MM.1S (cell line): Measurements from ENCODE around the gene SMPD3.

Experiments used
- DNase-seq: peaks from one replicate; pipeline ENCODE4 v3.0.0-alpha.2; 2015
- H2AFZ ChIP-seq: fragments of 300-600 bp; sonication (generic); 2 replicates; pipeline ENCODE4 v1.6.0; 2016; ENCODE audit warnings: antibody characterized with exemption, low read length
- H3F3A ChIP-seq: fragments of 300-600 bp; sonication (generic); 2 replicates; pipeline ENCODE4 v1.6.1; 2016; ENCODE audit warnings: mild to moderate bottlenecking, antibody characterized with exemption, low read length, moderate library complexity, mixed read lengths; ENCODE audit not compliant: insufficient read depth
- H3K27ac ChIP-seq: fragments of 300-600 bp; sonication (generic); 2 replicates; pipeline ENCODE4 v1.5.1; 2016; ENCODE audit warnings: mild to moderate bottlenecking, low read length
- H3K27me3 ChIP-seq: fragments of 300-600 bp; sonication (generic); replicated peaks from 2 replicates; pipeline ENCODE4 v1.6.0; 2016; ENCODE audit warnings: low read length; ENCODE audit not compliant: insufficient read depth
- H3K36me3 ChIP-seq: fragments of 300-600 bp; sonication (generic); replicated peaks from 2 replicates; pipeline ENCODE4 v1.6.1; 2016; ENCODE audit warnings: mild to moderate bottlenecking, low read length, mixed read lengths; ENCODE audit not compliant: insufficient read depth
- H3K4me1 ChIP-seq: fragments of 300-600 bp; sonication (generic); 2 replicates; pipeline ENCODE4 v1.6.1; 2016; ENCODE audit warnings: low read length, mixed read lengths
- H3K4me2 ChIP-seq: fragments of 300-600 bp; sonication (generic); 2 replicates; pipeline ENCODE4 v1.6.0; 2016; ENCODE audit warnings: low read depth, low read length
- H3K4me3 ChIP-seq: fragments of 300-600 bp; sonication (generic); 2 replicates; pipeline ENCODE4 v1.5.1; 2016; ENCODE audit warnings: low read length, mixed read lengths
- H3K79me2 ChIP-seq: fragments of 300-600 bp; sonication (generic); 2 replicates; pipeline ENCODE4 v1.6.1; 2016; ENCODE audit warnings: mixed run types, low read length, mixed read lengths
- H3K9ac ChIP-seq: fragments of 300-600 bp; sonication (generic); 2 replicates; pipeline ENCODE4 v1.6.1; 2016; ENCODE audit warnings: low read length, mixed read lengths
- H3K9me2 ChIP-seq: fragments of 300-600 bp; sonication (generic); replicated peaks from 2 replicates; pipeline ENCODE4 v1.6.1; 2016; ENCODE audit warnings: mild to moderate bottlenecking, low read length, mixed read lengths; ENCODE audit not compliant: insufficient read depth
- H3K9me3 ChIP-seq: fragments of 300-600 bp; sonication (generic); replicated peaks from 2 replicates; pipeline ENCODE4 v1.6.1; 2016; ENCODE audit warnings: mild to moderate bottlenecking, low read length, mixed read lengths; ENCODE audit not compliant: insufficient read depth
- H4K20me1 ChIP-seq: fragments of 300-600 bp; sonication (generic); 2 replicates; pipeline ENCODE4 v1.6.1; 2016; ENCODE audit warnings: mild to moderate bottlenecking, low read length, moderate library complexity, mixed read lengths; ENCODE audit not compliant: insufficient read depth
- CTCF ChIP-seq: fragments of 300-600 bp; sonication (generic); IDR thresholded peaks from 2 replicates; pipeline ENCODE4 v1.5.1; 2016; ENCODE audit warnings: antibody characterized with exemption, low read length, mixed read lengths
- EZH2 ChIP-seq: fragments of 300-600 bp; sonication (generic); optimal IDR thresholded peaks from 2 replicates; pipeline ENCODE3; 2017; ENCODE audit warnings: low read depth, mild to moderate bottlenecking, antibody characterized with exemption, low read length, mixed read lengths
- EZH2phosphoT487 ChIP-seq: fragments of 300-600 bp; sonication (generic); IDR thresholded peaks from 2 replicates; pipeline ENCODE4 v1.6.1; 2018; ENCODE audit warnings: antibody characterized with exemption, low read length

Gene SMPD3

GRCh38 chr16:68481636-68482035 is 33.3 kb upstream of the SMPD3 start:
- Histone ChIP-seq H3K27me3 (no peaks in the 10 kb centered on the region), H3K9me2 (no peaks in the 10 kb centered on the region), H4K20me1 (no peaks in the 10 kb centered on the region), H3K4me1 (peaks cover 18% of the 10 kb centered on the region), H3K4me3 (no peak overlapping the region), H3K4me2 (no peak overlapping the region), H3K79me2 (no peaks in the 10 kb centered on the region), H2AFZ (no peak overlapping the region), H3F3A (no peaks in the 10 kb centered on the region), H3K9ac (no peak overlapping the region), H3K9me3 (no peaks in the 10 kb centered on the region), H3K36me3 (no peaks in the 10 kb centered on the region), H3K27ac (no peak overlapping the region)
- TF ChIP-seq EZH2 = no peak
- TF ChIP-seq EZH2phosphoT487 = no peak
- TF ChIP-seq CTCF = no peak
- DNase-seq = no peak

- H2AFZ ChIP-seq = no peak overlapping the region
- H3K27me3 ChIP-seq = no peaks in the 10 kb centered on the region
- TF ChIP-seq CTCF (no peak), EZH2 (no peak), EZH2phosphoT487 (no peak)
- no peaks in the 10 kb centered on the region for H3K9me2 ChIP-seq
- H3K27ac ChIP-seq = no peak overlapping the region
- no peaks in the 10 kb centered on the region for H3F3A ChIP-seq
- H3K79me2 ChIP-seq = no peaks in the 10 kb centered on the region
- no peaks in the 10 kb centered on the region for H3K9me3 ChIP-seq
- no peaks in the 10 kb centered on the region for H3K36me3 ChIP-seq
- DNase-seq = no peak
- H3K4me1 ChIP-seq = peaks cover 16% of the 10 kb centered on the region
- H3K9ac ChIP-seq = no peak overlapping the region
- H3K4me2 ChIP-seq = no peak overlapping the region
- no peaks in the 10 kb centered on the region for H4K20me1 ChIP-seq
- no peak overlapping the region for H3K4me3 ChIP-seq
These were observed 32.0 kb upstream of the SMPD3 start for GRCh38 chr16:68480084-68480995.

- Histone ChIP-seq H3K4me1 (peaks cover 16% of the 10 kb centered on the region), H3K79me2 (no peaks in the 10 kb centered on the region), H3K27ac (no peak overlapping the region), H4K20me1 (no peaks in the 10 kb centered on the region), H3K4me3 (no peak overlapping the region), H3K27me3 (no peaks in the 10 kb centered on the region), H3K9me2 (no peaks in the 10 kb centered on the region), H3K4me2 (no peak overlapping the region), H3K36me3 (no peaks in the 10 kb centered on the region), H3F3A (no peaks in the 10 kb centered on the region), H2AFZ (no peak overlapping the region), H3K9me3 (no peaks in the 10 kb centered on the region), H3K9ac (no peak overlapping the region)
- TF ChIP-seq EZH2 (no peak), CTCF (no peak), EZH2phosphoT487 (no peak)
- DNase-seq = no peak
These were observed 31.0 kb upstream of the SMPD3 start for GRCh38 chr16:68479271-68479670.
